Measurements from ENCODE around the gene GALNT15. TPM values are rescaled to one million over a fixed set of nuclear protein-coding genes. Genes with fewer than 3 reads are reported as not detected.
A peak's percentile ranks its signal among the peaks of the same experiment; 100 is the strongest.

GALNT15 gene
- total RNA-seq, 4 donors from 2014 or later = 386 to 830 (median 768) TPM

DNA sequence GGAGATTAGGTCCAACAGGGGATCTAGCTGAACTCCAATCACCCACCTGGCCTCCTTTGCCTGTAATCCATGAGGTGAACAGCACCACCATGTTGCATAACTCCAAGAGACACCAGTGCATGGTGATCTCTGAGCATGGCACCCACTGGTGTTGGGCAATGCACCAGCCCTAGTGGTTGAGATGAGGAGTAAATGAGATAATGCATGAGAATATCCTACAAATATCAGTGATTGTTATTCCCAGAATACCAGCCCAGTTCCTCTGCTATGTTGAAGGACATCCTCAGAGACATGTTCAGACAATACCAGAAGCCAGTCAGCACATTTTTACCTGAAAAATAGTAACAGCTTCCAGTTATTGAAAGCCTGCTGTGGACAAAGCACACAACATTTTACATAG lies 14.7 kb downstream of the GALNT15 start:
- no peaks in the 10 kb centered on the region for H3K27me3 ChIP-seq
- no peak for DNase-seq (ENCODE audit: low spot score in 2 of 2)
- H3K4me3 ChIP-seq = no peak overlapping the region
- peaks cover 0 to 3% (median 0%) of the 10 kb centered on the region in 4 donors for H3K4me1 ChIP-seq
- no peaks in the 10 kb centered on the region for H3K9me3 ChIP-seq
- H3K36me3 ChIP-seq = no peaks in the 10 kb centered on the region
- no peak overlapping the region for H3K27ac ChIP-seq
- TF ChIP-seq EP300 (IDR thresholded peaks at IDR 0.05) = no peak
- TF ChIP-seq, protein P1, sequence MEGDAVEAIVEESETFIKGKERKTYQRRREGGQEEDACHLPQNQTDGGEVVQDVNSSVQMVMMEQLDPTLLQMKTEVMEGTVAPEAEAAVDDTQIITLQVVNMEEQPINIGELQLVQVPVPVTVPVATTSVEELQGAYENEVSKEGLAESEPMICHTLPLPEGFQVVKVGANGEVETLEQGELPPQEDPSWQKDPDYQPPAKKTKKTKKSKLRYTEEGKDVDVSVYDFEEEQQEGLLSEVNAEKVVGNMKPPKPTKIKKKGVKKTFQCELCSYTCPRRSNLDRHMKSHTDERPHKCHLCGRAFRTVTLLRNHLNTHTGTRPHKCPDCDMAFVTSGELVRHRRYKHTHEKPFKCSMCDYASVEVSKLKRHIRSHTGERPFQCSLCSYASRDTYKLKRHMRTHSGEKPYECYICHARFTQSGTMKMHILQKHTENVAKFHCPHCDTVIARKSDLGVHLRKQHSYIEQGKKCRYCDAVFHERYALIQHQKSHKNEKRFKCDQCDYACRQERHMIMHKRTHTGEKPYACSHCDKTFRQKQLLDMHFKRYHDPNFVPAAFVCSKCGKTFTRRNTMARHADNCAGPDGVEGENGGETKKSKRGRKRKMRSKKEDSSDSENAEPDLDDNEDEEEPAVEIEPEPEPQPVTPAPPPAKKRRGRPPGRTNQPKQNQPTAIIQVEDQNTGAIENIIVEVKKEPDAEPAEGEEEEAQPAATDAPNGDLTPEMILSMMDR (IDR thresholded peaks at IDR 0.05) = peak in 1 of 5 experiments; percentile 28
- TF ChIP-seq POLR2A (IDR thresholded peaks at IDR 0.05) = no peak

DNA sequence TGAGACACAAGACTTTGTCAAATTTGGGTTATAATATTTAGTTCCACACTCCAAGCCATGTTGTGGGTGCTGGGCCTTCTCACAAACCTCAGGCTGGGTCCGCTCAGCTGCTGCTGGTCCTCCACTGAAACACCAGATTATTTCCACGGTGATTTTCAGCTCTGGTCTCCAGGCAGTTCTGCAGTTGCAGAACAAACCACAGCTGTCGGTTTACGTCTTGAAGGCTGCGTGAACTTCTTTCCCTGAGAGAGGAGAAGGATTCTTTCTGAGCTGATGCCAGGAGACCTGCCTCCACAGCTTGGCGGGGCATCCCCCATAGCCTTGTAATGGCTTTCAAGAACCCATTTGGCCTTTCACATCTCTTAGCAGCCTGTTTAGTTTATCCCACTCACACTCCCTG lies 16.2 kb downstream of the GALNT15 start:
- Histone ChIP-seq H3K27ac (no peak overlapping the region), H3K4me1 (no peaks in the 10 kb centered on the region), H3K36me3 (peaks cover 0 to 4% (median 0%) of the 10 kb centered on the region in 3 donors), H3K9me3 (no peaks in the 10 kb centered on the region), H3K27me3 (no peaks in the 10 kb centered on the region), H3K4me3 (no peak overlapping the region)
- no peak for DNase-seq (ENCODE audit: low spot score in 2 of 2)
- TF ChIP-seq POLR2A (IDR thresholded peaks at IDR 0.05) (no peak), EP300 (IDR thresholded peaks at IDR 0.05) (no peak)
- TF ChIP-seq, protein P1 (IDR thresholded peaks at IDR 0.05) = no peak
- WGBS, 2 donors = 87 to 88% methylated on average over 6 of the region's 6 CpGs

DNA sequence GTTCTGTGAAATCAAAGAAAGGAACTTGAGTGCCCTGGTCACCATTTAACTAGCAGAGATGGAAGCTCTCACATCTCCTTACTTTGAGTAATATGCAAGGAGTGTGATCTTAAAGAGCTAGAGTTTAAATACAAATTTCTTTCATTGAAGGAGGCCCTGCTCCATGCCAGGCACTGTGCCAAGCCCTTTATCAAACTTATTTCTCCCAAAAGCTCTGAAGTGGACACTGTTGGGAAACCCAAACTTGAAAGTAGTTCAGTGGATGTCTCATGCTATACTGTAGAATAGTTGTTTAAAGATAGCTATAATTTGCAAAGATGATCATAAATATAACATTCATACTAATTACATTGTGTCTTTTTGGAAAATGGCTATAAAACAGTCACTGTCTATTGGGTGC lies 17.1 kb downstream of the GALNT15 start:
- H3K4me1 ChIP-seq = no peaks in the 10 kb centered on the region
- no peak overlapping the region for H3K4me3 ChIP-seq
- H3K36me3 ChIP-seq = peaks cover 0 to 13% (median 3%) of the 10 kb centered on the region in 3 donors
- TF ChIP-seq EP300 (IDR thresholded peaks at IDR 0.05) = no peak
- TF ChIP-seq POLR2A (IDR thresholded peaks at IDR 0.05) = no peak
- TF ChIP-seq, protein P1 (IDR thresholded peaks at IDR 0.05) = no peak
- H3K9me3 ChIP-seq = no peaks in the 10 kb centered on the region
- no peak for DNase-seq (ENCODE audit: low spot score in 2 of 2)
- no peak overlapping the region for H3K27ac ChIP-seq
- no peaks in the 10 kb centered on the region for H3K27me3 ChIP-seq

DNA sequence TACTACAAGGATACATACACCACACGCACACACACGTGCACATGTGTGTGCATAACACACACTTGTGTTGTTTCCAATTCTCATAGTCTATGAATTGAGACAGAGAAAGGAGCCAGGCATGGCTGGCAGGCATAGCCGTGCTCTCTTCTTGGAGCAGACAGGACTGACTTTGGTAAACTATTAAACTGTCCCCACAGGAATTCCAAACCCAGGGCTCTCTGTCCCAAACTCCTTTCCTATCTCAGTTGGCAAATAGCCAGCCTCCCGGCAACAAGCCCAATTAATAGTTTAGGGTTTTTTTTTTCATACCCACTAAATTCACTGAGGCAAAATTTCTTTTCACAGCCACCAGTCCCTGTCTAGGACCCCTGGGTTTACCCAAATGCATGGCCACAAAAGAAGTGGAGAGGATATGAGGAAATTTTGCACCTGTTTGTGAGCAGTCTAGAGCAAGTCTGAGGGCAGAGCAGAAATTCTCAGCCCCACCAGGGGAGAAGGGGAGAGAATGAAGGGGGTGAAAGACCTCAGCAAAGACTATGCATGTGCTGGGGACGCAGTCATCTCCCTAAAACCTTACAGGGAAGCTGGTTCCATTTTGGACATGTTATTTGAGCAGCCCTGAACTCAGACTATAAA lies 17.8 kb downstream of the GALNT15 start:
- no peak for DNase-seq (ENCODE audit: low spot score in 2 of 2)
- Histone ChIP-seq H3K27me3 (no peaks in the 10 kb centered on the region), H3K4me1 (no peaks in the 10 kb centered on the region), H3K9me3 (no peaks in the 10 kb centered on the region), H3K36me3 (peaks cover 0 to 20% (median 7%) of the 10 kb centered on the region in 3 donors), H3K27ac (no peak overlapping the region), H3K4me3 (no peak overlapping the region)
- TF ChIP-seq EP300 (IDR thresholded peaks at IDR 0.05) = no peak
- TF ChIP-seq, protein P1 (IDR thresholded peaks at IDR 0.05) = no peak
- TF ChIP-seq POLR2A (IDR thresholded peaks at IDR 0.05) = no peak
- WGBS, 2 donors = 59 to 69% methylated on average over 5 of the region's 5 CpGs

DNA sequence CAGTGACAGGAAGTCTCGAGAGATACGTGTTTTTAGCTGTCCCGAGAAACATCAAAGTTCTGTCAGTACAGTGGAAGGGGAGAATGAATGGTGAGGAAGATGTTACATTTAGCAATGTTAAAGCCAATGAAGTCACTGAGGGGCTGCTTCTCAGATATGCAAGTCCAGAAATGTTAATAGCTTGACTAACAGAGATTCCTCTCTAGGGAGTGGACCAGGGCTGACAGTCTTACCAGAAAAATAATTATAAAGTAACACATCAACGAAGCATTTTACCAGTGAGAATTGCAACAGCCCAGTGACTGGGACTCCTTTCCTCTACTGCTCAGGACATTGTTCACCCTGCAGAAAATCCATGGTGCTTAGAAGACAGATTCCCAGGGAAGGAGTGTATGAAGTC lies 23.9 kb downstream of the GALNT15 start:
- 84% methylated on average over 4 of the region's 4 CpGs for WGBS, 2 donors
- Histone ChIP-seq H3K36me3 (peaks cover 0 to 78% (median 7%) of the 10 kb centered on the region in 3 donors), H3K4me1 (no peaks in the 10 kb centered on the region), H3K27ac (no peak overlapping the region), H3K4me3 (no peak overlapping the region), H3K27me3 (no peaks in the 10 kb centered on the region), H3K9me3 (no peaks in the 10 kb centered on the region)
- no peak for DNase-seq (ENCODE audit: low spot score in 2 of 2)
- TF ChIP-seq, protein P1 (IDR thresholded peaks at IDR 0.05) = no peak
- TF ChIP-seq EP300 (IDR thresholded peaks at IDR 0.05) = no peak
- no peak for TF ChIP-seq POLR2A (IDR thresholded peaks at IDR 0.05)

Measured in tibial nerve (tissue), 4 donors.